ENCODE data around the gene RBM38.

DNA sequence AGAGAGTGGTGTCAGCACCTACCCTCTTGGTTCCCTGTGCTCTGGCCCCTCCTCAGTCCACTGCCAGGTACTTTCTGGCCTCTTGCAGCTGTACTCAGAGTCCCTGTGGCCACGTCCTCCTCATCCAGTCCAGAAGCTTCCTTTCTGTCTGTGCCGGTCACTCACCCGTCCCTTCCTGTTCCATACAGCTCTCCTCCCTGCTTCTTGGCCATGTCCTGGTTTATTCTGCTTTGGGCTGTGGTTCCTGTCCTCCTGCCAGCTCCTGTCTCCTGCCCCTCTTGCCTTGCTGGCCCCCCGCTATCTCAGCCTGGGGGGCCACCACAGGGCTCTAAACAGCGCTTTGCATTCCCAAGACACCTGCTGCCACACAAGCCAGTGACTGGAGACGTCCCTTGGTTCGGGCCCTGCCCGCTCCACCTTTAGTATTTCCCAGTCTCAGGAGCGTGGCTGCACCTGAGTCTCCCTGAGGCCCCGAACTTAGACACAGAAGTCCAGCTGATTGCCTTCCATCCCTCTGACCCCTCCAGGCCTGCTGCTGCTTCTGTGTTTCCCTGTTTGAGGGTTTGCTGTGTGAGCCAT is 15.5 kb upstream of the RBM38 start:
- TF ChIP-seq, protein P1, sequence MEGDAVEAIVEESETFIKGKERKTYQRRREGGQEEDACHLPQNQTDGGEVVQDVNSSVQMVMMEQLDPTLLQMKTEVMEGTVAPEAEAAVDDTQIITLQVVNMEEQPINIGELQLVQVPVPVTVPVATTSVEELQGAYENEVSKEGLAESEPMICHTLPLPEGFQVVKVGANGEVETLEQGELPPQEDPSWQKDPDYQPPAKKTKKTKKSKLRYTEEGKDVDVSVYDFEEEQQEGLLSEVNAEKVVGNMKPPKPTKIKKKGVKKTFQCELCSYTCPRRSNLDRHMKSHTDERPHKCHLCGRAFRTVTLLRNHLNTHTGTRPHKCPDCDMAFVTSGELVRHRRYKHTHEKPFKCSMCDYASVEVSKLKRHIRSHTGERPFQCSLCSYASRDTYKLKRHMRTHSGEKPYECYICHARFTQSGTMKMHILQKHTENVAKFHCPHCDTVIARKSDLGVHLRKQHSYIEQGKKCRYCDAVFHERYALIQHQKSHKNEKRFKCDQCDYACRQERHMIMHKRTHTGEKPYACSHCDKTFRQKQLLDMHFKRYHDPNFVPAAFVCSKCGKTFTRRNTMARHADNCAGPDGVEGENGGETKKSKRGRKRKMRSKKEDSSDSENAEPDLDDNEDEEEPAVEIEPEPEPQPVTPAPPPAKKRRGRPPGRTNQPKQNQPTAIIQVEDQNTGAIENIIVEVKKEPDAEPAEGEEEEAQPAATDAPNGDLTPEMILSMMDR (conservative IDR thresholded peaks at IDR 0.05 in 1 of 2, IDR thresholded peaks at IDR 0.05 in 1 of 2; ENCODE audit: extremely low read depth in 1 of 2, insufficient read depth in 1 of 2, low read depth in 1 of 2, low read length in 2 of 2) = no peak
- no peak for TF ChIP-seq EZH2 (IDR thresholded peaks at IDR 0.05; ENCODE audit: borderline replicate concordance, low read length)
